NB4 (cell line): ENCODE measurements around the gene HYAL1.

Source experiments
- DNase-seq: peaks from one replicate; pipeline ENCODE4 v3.0.0; 2010; ENCODE audit warnings: low read depth
- H3K4me3 ChIP-seq: one replicate; pipeline ENCODE4 v1.5.1; 2011; ENCODE audit warnings: mild to moderate bottlenecking, low read depth, low read length, moderate library complexity
- CTCF ChIP-seq: IDR thresholded peaks from one replicate; pipeline ENCODE4 v1.5.1; 2012; ENCODE audit warnings: low read depth, low read length
- MAX ChIP-seq: IDR thresholded peaks from 2 replicates; pipeline ENCODE4 v1.6.1; 2011; ENCODE audit warnings: low read depth, low read length
- MYC ChIP-seq: IDR thresholded peaks from 2 replicates; pipeline ENCODE4 v1.6.1; 2011; ENCODE audit warnings: low read depth, low read length
- POLR2A ChIP-seq: IDR thresholded peaks from 2 replicates; pipeline ENCODE4 v1.6.1; 2011; ENCODE audit warnings: mild to moderate bottlenecking; ENCODE audit not compliant: insufficient read length; ENCODE audit errors: extremely low read depth

HYAL1 gene

GRCh38 chr3:50322115-50322385 lies 18.7 kb upstream of the HYAL1 start:
- TF ChIP-seq POLR2A (no peak), MAX (no peak), MYC (no peak), CTCF (no peak)
- DNase-seq: no peak
- H3K4me3 ChIP-seq: no peak overlapping the region

- peak; percentile 88 for DNase-seq
- peak overlapping the region; percentile 62 for H3K4me3 ChIP-seq
- TF ChIP-seq CTCF (peak; percentile 17), POLR2A (peak; percentile 45), MYC (peak; percentile 28; the same call in 1 of the 2 replicates), MAX (0 out of 2 replicates have a peak, but pooled peaks have one; percentile 17)
Measured at GRCh38 chr3:50321336-50322114, 18.2 kb upstream of the HYAL1 start.

GRCh38 chr3:50320853-50321335 lies 17.5 kb upstream of the HYAL1 start:
- DNase-seq: peak; percentile 79
- H3K4me3 ChIP-seq: peak overlapping the region; percentile 77
- TF ChIP-seq CTCF (no peak), POLR2A (no peak), MAX (peak; percentile 47; the same call in 1 of the 2 replicates), MYC (no peak)

- TF ChIP-seq MYC (no peak), CTCF (no peak), MAX (no peak)
- DNase-seq: no peak
- peak overlapping the region; percentile 77 for H3K4me3 ChIP-seq
Measured at GRCh38 chr3:50319894-50320625, 16.7 kb upstream of the HYAL1 start.

GRCh38 chr3:50319181-50319893 lies 16.0 kb upstream of the HYAL1 start:
- TF ChIP-seq MYC (no peak), CTCF (no peak), POLR2A (no peak)
- no peak for DNase-seq
- H3K4me3 ChIP-seq: no peak overlapping the region
